ENCODE measurements around the gene EIF2D. TPM values are rescaled to one million over a fixed set of nuclear protein-coding genes. Genes with fewer than 3 reads are reported as not detected.

EIF2D gene
- total RNA-seq, 2 experiments from 2014 or later = 40.6 to 43.7 TPM

Other genes with a start within 250 kb of the EIF2D start
- gene IKBKE, start 142.0 kb downstream of the EIF2D start, total RNA-seq = 10 to 100 TPM; 83.5 to 84.0 TPM
- 100 to 1,000 TPM; 211 TPM for gene RASSF5, start 104.9 kb downstream of the EIF2D start, total RNA-seq
- 1 to 10 TPM; 2.7 TPM for gene DYRK3, start 23.1 kb upstream of the EIF2D start, total RNA-seq
- gene MAPKAPK2, start 72.4 kb upstream of the EIF2D start, total RNA-seq = 10 to 100 TPM; 72.6 to 74.9 TPM
- gene IL19, start 158.3 kb upstream of the EIF2D start, total RNA-seq = not detected
- gene IL10, start 160.0 kb upstream of the EIF2D start, total RNA-seq = under 1 TPM in 1 of 2 experiments, not detected in 1; 0.17 TPM

All from activated naive CD8-positive, alpha-beta T cell treated with anti-CD3 and anti-CD28 coated beads, Interleukin-2, amount 10 ng/mL, durations not matched to agents 7 days and 5 days (primary cell).